Measurements from ENCODE around the gene PPL. TPM values are rescaled to one million over a fixed set of nuclear protein-coding genes. Genes with fewer than 3 reads are reported as not detected.

PPL gene
- total and polyA plus RNA-seq, 4 experiments from 2014 or later, result 0.39 TPM; not detected in 3

- peak overlapping the region in 6 of 8 donors; percentile 43 to 70 (median 60) for H3K4me3 Mint-ChIP-seq
- peaks cover 16% of the 10 kb centered on the region for H3K27me3 ChIP-seq (ENCODE audit: insufficient read depth, low read length)
- peaks cover 13% of the 10 kb centered on the region for H3K4me1 ChIP-seq (ENCODE audit: insufficient read depth, low read length)
- POLR2A ChIA-PET (ENCODE audit: partially characterized antibody), result no interaction called here
- H3K27me3 Mint-ChIP-seq, result peaks cover 24 to 27% of the 10 kb centered on the region in 2 donors
- intact Hi-C loops (cut with micrococcal nuclease), result no loop called here
- no peaks in the 10 kb centered on the region for H3K36me3 Mint-ChIP-seq
- H3K36me3 ChIP-seq (ENCODE audit: insufficient read depth, low read length), result no peaks in the 10 kb centered on the region
- no peak overlapping the region for H3K4me3 ChIP-seq (ENCODE audit: low read length in 2 of 2)
- no peak for DNase-seq
- H3K9me3 ChIP-seq (ENCODE audit: control insufficient read depth in 1 of 2, low read length in 2 of 2), result no peaks in the 10 kb centered on the region
- peaks cover 1 to 11% (median 7%) of the 10 kb centered on the region in 4 donors for H3K4me1 Mint-ChIP-seq
- CTCF ChIA-PET (ENCODE audit: partially characterized antibody), result no interaction called here
- H3K27ac ChIP-seq (ENCODE audit: low read depth, low read length), result no peak overlapping the region
- H3K27ac Mint-ChIP-seq, result no peak overlapping the region
- H3K9me3 Mint-ChIP-seq, result no peaks in the 10 kb centered on the region
Measured at GRCh38 chr16:4937782-4938682, 1.1 kb upstream of the PPL start.

- ChIA-PET POLR2A (ENCODE audit: partially characterized antibody) (interaction anchor here (0.5 kb wide), 1 partner anchor 490 kb away, joined by 5 read pairs; no protein-coding TSS in a partner anchor), CTCF (ENCODE audit: partially characterized antibody) (no interaction called here)
- Histone ChIP-seq H3K4me1 (ENCODE audit: insufficient read depth, low read length) (peaks cover 13% of the 10 kb centered on the region), H3K4me3 (ENCODE audit: low read length in 2 of 2) (no peak overlapping the region), H3K36me3 (ENCODE audit: insufficient read depth, low read length) (no peaks in the 10 kb centered on the region), H3K27me3 (ENCODE audit: insufficient read depth, low read length) (peaks cover 16% of the 10 kb centered on the region), H3K9me3 (ENCODE audit: control insufficient read depth in 1 of 2, low read length in 2 of 2) (no peaks in the 10 kb centered on the region), H3K27ac (ENCODE audit: low read depth, low read length) (no peak overlapping the region)
- DNase-seq, result no peak
- Mint-ChIP-seq H3K4me1 (peaks cover 1 to 11% (median 7%) of the 10 kb centered on the region in 4 donors), H3K27ac (no peak overlapping the region), H3K9me3 (no peaks in the 10 kb centered on the region), H3K4me3 (peak overlapping the region in 7 of 8 donors; percentile 44 to 77 (median 58)), H3K36me3 (no peaks in the 10 kb centered on the region), H3K27me3 (peaks cover 24 to 29% of the 10 kb centered on the region in 2 donors)
- intact Hi-C loops (cut with micrococcal nuclease), result no loop called here
Measured at GRCh38 chr16:4936181-4936990, 562 bp downstream of the PPL start.

GRCh38 chr16:4935241-4935855, 1.6 kb downstream of the PPL start:
- Mint-ChIP-seq H3K4me3 (peak overlapping the region in 2 of 8 donors; percentile 20 to 32), H3K4me1 (peaks cover 1 to 11% (median 7%) of the 10 kb centered on the region in 4 donors), H3K27me3 (peaks cover 31 to 33% of the 10 kb centered on the region in 2 donors), H3K36me3 (no peaks in the 10 kb centered on the region), H3K27ac (no peak overlapping the region), H3K9me3 (no peaks in the 10 kb centered on the region)
- H3K36me3 ChIP-seq (ENCODE audit: insufficient read depth, low read length), result no peaks in the 10 kb centered on the region
- peaks cover 16% of the 10 kb centered on the region for H3K27me3 ChIP-seq (ENCODE audit: insufficient read depth, low read length)
- H3K27ac ChIP-seq (ENCODE audit: low read depth, low read length), result no peak overlapping the region
- ChIA-PET CTCF (ENCODE audit: partially characterized antibody) (no interaction called here), POLR2A (ENCODE audit: partially characterized antibody) (no interaction called here)
- no peak for DNase-seq
- H3K9me3 ChIP-seq (ENCODE audit: control insufficient read depth in 1 of 2, low read length in 2 of 2), result no peaks in the 10 kb centered on the region
- peaks cover 13% of the 10 kb centered on the region for H3K4me1 ChIP-seq (ENCODE audit: insufficient read depth, low read length)
- intact Hi-C loops (cut with micrococcal nuclease), result no loop called here
- no peak overlapping the region for H3K4me3 ChIP-seq (ENCODE audit: low read length in 2 of 2)

GRCh38 chr16:4934591-4934990, 2.4 kb downstream of the PPL start:
- no peak overlapping the region for H3K4me3 Mint-ChIP-seq
- H3K4me3 ChIP-seq (ENCODE audit: low read length in 2 of 2), result no peak overlapping the region
- no peaks in the 10 kb centered on the region for H3K9me3 ChIP-seq (ENCODE audit: control insufficient read depth in 1 of 2, low read length in 2 of 2)
- peaks cover 13% of the 10 kb centered on the region for H3K4me1 ChIP-seq (ENCODE audit: insufficient read depth, low read length)
- H3K36me3 Mint-ChIP-seq, result no peaks in the 10 kb centered on the region
- H3K9me3 Mint-ChIP-seq, result no peaks in the 10 kb centered on the region
- H3K27me3 ChIP-seq (ENCODE audit: insufficient read depth, low read length), result peaks cover 16% of the 10 kb centered on the region
- POLR2A ChIA-PET (ENCODE audit: partially characterized antibody), result no interaction called here
- no peak for DNase-seq
- intact Hi-C loops (cut with micrococcal nuclease), result no loop called here
- H3K27ac Mint-ChIP-seq, result no peak overlapping the region
- H3K36me3 ChIP-seq (ENCODE audit: insufficient read depth, low read length), result no peaks in the 10 kb centered on the region
- peaks cover 32 to 37% of the 10 kb centered on the region in 2 donors for H3K27me3 Mint-ChIP-seq
- CTCF ChIA-PET (ENCODE audit: partially characterized antibody), result no interaction called here
- no peak overlapping the region for H3K27ac ChIP-seq (ENCODE audit: low read depth, low read length)
- peaks cover 1 to 11% (median 7%) of the 10 kb centered on the region in 4 donors for H3K4me1 Mint-ChIP-seq

GRCh38 chr16:4933871-4934395, 3.0 kb downstream of the PPL start:
- no peak overlapping the region for H3K4me3 ChIP-seq (ENCODE audit: low read length in 2 of 2)
- H3K4me1 ChIP-seq (ENCODE audit: insufficient read depth, low read length), result peaks cover 13% of the 10 kb centered on the region
- H3K27me3 ChIP-seq (ENCODE audit: insufficient read depth, low read length), result peaks cover 16% of the 10 kb centered on the region
- Mint-ChIP-seq H3K27ac (no peak overlapping the region), H3K36me3 (no peaks in the 10 kb centered on the region), H3K9me3 (no peaks in the 10 kb centered on the region), H3K4me3 (no peak overlapping the region), H3K27me3 (peaks cover 32 to 37% of the 10 kb centered on the region in 2 donors), H3K4me1 (peaks cover 1 to 11% (median 7%) of the 10 kb centered on the region in 4 donors)
- intact Hi-C loops (cut with micrococcal nuclease), result no loop called here
- no peak overlapping the region for H3K27ac ChIP-seq (ENCODE audit: low read depth, low read length)
- CTCF ChIA-PET (ENCODE audit: partially characterized antibody), result no interaction called here
- H3K36me3 ChIP-seq (ENCODE audit: insufficient read depth, low read length), result no peaks in the 10 kb centered on the region
- DNase-seq, result no peak
- H3K9me3 ChIP-seq (ENCODE audit: control insufficient read depth in 1 of 2, low read length in 2 of 2), result no peaks in the 10 kb centered on the region
- POLR2A ChIA-PET (ENCODE audit: partially characterized antibody), result no interaction called here

- Histone ChIP-seq H3K36me3 (ENCODE audit: insufficient read depth, low read length) (no peaks in the 10 kb centered on the region), H3K4me1 (ENCODE audit: insufficient read depth, low read length) (peaks cover 13% of the 10 kb centered on the region), H3K9me3 (ENCODE audit: control insufficient read depth in 1 of 2, low read length in 2 of 2) (no peaks in the 10 kb centered on the region), H3K4me3 (ENCODE audit: low read length in 2 of 2) (no peak overlapping the region), H3K27me3 (ENCODE audit: insufficient read depth, low read length) (peaks cover 16% of the 10 kb centered on the region), H3K27ac (ENCODE audit: low read depth, low read length) (no peak overlapping the region)
- Mint-ChIP-seq H3K4me3 (no peak overlapping the region), H3K36me3 (no peaks in the 10 kb centered on the region), H3K27ac (no peak overlapping the region), H3K9me3 (no peaks in the 10 kb centered on the region), H3K4me1 (peaks cover 1 to 11% (median 7%) of the 10 kb centered on the region in 4 donors), H3K27me3 (peaks cover 30 to 34% of the 10 kb centered on the region in 2 donors)
- intact Hi-C loops (cut with micrococcal nuclease), result no loop called here
- ChIA-PET POLR2A (ENCODE audit: partially characterized antibody) (no interaction called here), CTCF (ENCODE audit: partially characterized antibody) (no interaction called here)
- DNase-seq, result no peak
Measured at GRCh38 chr16:4933433-4933832, 3.5 kb downstream of the PPL start.

GRCh38 chr16:4931381-4931780, 5.6 kb downstream of the PPL start:
- H3K27ac ChIP-seq (ENCODE audit: low read depth, low read length), result no peak overlapping the region
- H3K36me3 Mint-ChIP-seq, result peaks cover 4 to 7% of the 10 kb centered on the region in 2 donors
- H3K4me1 Mint-ChIP-seq, result no peaks in the 10 kb centered on the region
- no peak overlapping the region for H3K4me3 Mint-ChIP-seq
- H3K27ac Mint-ChIP-seq, result no peak overlapping the region
- H3K4me1 ChIP-seq (ENCODE audit: insufficient read depth, low read length), result peaks cover 9% of the 10 kb centered on the region
- ChIA-PET CTCF (ENCODE audit: partially characterized antibody) (no interaction called here), POLR2A (ENCODE audit: partially characterized antibody) (no interaction called here)
- peaks cover 18 to 24% of the 10 kb centered on the region in 2 donors for H3K27me3 Mint-ChIP-seq
- intact Hi-C loops (cut with micrococcal nuclease), result no loop called here
- peaks cover 5 to 13% (median 8%) of the 10 kb centered on the region in 8 donors for H3K9me3 Mint-ChIP-seq
- H3K4me3 ChIP-seq (ENCODE audit: low read length in 2 of 2), result no peak overlapping the region
- H3K27me3 ChIP-seq (ENCODE audit: insufficient read depth, low read length), result peaks cover 16% of the 10 kb centered on the region
- H3K9me3 ChIP-seq (ENCODE audit: control insufficient read depth in 1 of 2, low read length in 2 of 2), result no peaks in the 10 kb centered on the region
- no peak for DNase-seq
- no peaks in the 10 kb centered on the region for H3K36me3 ChIP-seq (ENCODE audit: insufficient read depth, low read length)
